Neural crest cell (in vitro differentiated cells): ENCODE data around the gene TARBP1. TPM values are rescaled to one million over a fixed set of nuclear protein-coding genes. Genes with fewer than 3 reads are reported as not detected.

Experiments
- DNase-seq: peaks from one replicate; pipeline ENCODE4 v3.0.0; 2021; ENCODE audit warnings: low read depth, mixed read lengths, low spot score
- H3K27ac Mint-ChIP-seq: one replicate; pipeline ENCODE4 v1.8.0; 2021; ENCODE audit warnings: mild to moderate bottlenecking, mixed read lengths; ENCODE audit not compliant: unreplicated experiment
- H3K27me3 Mint-ChIP-seq: 2 replicates; pipeline ENCODE4 v1.8.0; 2021; ENCODE audit warnings: low read depth, mild to moderate bottlenecking, mixed read lengths
- H3K36me3 Mint-ChIP-seq: 2 replicates; pipeline ENCODE4 v1.8.0; 2021; ENCODE audit warnings: low read depth, mild to moderate bottlenecking, mixed read lengths
- H3K4me1 Mint-ChIP-seq: 2 replicates; pipeline ENCODE4 v1.8.0; 2021; ENCODE audit warnings: mixed read lengths
- H3K4me3 Mint-ChIP-seq: one replicate; pipeline ENCODE4 v1.8.0; 2021; ENCODE audit warnings: mild to moderate bottlenecking, mixed read lengths
- H3K9me3 Mint-ChIP-seq: 2 replicates; pipeline ENCODE4 v1.8.0; 2021; ENCODE audit warnings: mixed read lengths
- CTCF ChIP-seq: fragments of 200-600 bp; sonication (generic); conservative IDR thresholded peaks from 2 replicates; pipeline ENCODE4 v1.5.0; 2021; ENCODE audit warnings: antibody characterized with exemption, mild to moderate bottlenecking
- total RNA-seq: library from RNA; stranded (reverse); gene quantifications from 2 replicates; pipeline ENCODE4 v1.2.1, GENCODE V29; 2021

The TARBP1 gene
- total RNA-seq, 1 donor from 2014 or later: 30.2 TPM

GRCh38 chr1:234398849-234399381 lies 80.1 kb downstream of the TARBP1 start:
- no peaks in the 10 kb centered on the region for H3K9me3 Mint-ChIP-seq
- H3K27me3 Mint-ChIP-seq: no peaks in the 10 kb centered on the region
- DNase-seq: no peak
- H3K4me1 Mint-ChIP-seq: no peaks in the 10 kb centered on the region
- H3K36me3 Mint-ChIP-seq: no peaks in the 10 kb centered on the region
- no peak for TF ChIP-seq CTCF
- H3K4me3 Mint-ChIP-seq: no peak overlapping the region
- no peak overlapping the region for H3K27ac Mint-ChIP-seq

- Mint-ChIP-seq H3K36me3 (no peaks in the 10 kb centered on the region), H3K9me3 (no peaks in the 10 kb centered on the region), H3K27ac (no peak overlapping the region), H3K4me3 (no peak overlapping the region), H3K27me3 (no peaks in the 10 kb centered on the region), H3K4me1 (no peaks in the 10 kb centered on the region)
- TF ChIP-seq CTCF: no peak
- DNase-seq: no peak
Measured at GRCh38 chr1:234397732-234398131, 81.2 kb downstream of the TARBP1 start.

GRCh38 chr1:234396871-234397270 lies 82.1 kb downstream of the TARBP1 start:
- H3K36me3 Mint-ChIP-seq: no peaks in the 10 kb centered on the region
- no peak for DNase-seq
- no peaks in the 10 kb centered on the region for H3K9me3 Mint-ChIP-seq
- H3K27me3 Mint-ChIP-seq: no peaks in the 10 kb centered on the region
- H3K27ac Mint-ChIP-seq: no peak overlapping the region
- H3K4me1 Mint-ChIP-seq: no peaks in the 10 kb centered on the region
- TF ChIP-seq CTCF: no peak
- H3K4me3 Mint-ChIP-seq: no peak overlapping the region

- H3K27me3 Mint-ChIP-seq: no peaks in the 10 kb centered on the region
- H3K27ac Mint-ChIP-seq: no peak overlapping the region
- DNase-seq: no peak
Measured at GRCh38 chr1:234396092-234396491, 82.9 kb downstream of the TARBP1 start.

GRCh38 chr1:234395297-234395696 lies 83.7 kb downstream of the TARBP1 start:
- Mint-ChIP-seq H3K4me1 (no peaks in the 10 kb centered on the region), H3K36me3 (peaks cover 2% of the 10 kb centered on the region), H3K27me3 (no peaks in the 10 kb centered on the region), H3K27ac (peak overlapping the region; percentile 1), H3K4me3 (no peak overlapping the region), H3K9me3 (no peaks in the 10 kb centered on the region)
- TF ChIP-seq CTCF: no peak
- no peak for DNase-seq

More at GRCh38 chr1:234396092-234396491, 82.9 kb downstream of the TARBP1 start:
- Mint-ChIP-seq H3K4me3 (no peak overlapping the region), H3K4me1 (no peaks in the 10 kb centered on the region), H3K36me3 (peaks cover 2% of the 10 kb centered on the region), H3K9me3 (no peaks in the 10 kb centered on the region)
- no peak for TF ChIP-seq CTCF

- no peak overlapping the region for H3K27ac Mint-ChIP-seq
- no peaks in the 10 kb centered on the region for H3K27me3 Mint-ChIP-seq
- H3K4me3 Mint-ChIP-seq: no peak overlapping the region
- no peaks in the 10 kb centered on the region for H3K4me1 Mint-ChIP-seq
- H3K9me3 Mint-ChIP-seq: no peaks in the 10 kb centered on the region
- no peak for DNase-seq
- no peak for TF ChIP-seq CTCF
- peaks cover 11% of the 10 kb centered on the region for H3K36me3 Mint-ChIP-seq
Measured at GRCh38 chr1:234393190-234393589, 85.8 kb downstream of the TARBP1 start.
